Heart right ventricle (tissue), 16 donors: ENCODE results near the gene NAA20. TPM values are rescaled to one million over a fixed set of nuclear protein-coding genes. Genes with fewer than 3 reads are reported as not detected.
A peak's percentile ranks its signal among the peaks of the same experiment; 100 is the strongest.

Experiments
- ATAC-seq, 8 donors: fragments of 200-7000 bp; cut with Tn5 transposase; one replicate each; pipeline ENCODE4 v1.9.1; 2020; ENCODE audit warnings: mild to moderate bottlenecking in 8 of 8, moderate library complexity in 8 of 8, moderate number of reproducible peaks in 1 of 8
- DNase-seq, 2 donors: peaks; one replicate each; pipeline ENCODE4 v3.0.0-alpha.2; 2020
- H3K27ac ChIP-seq, 10 donors: fragments of 200-600 bp; sonication (generic) in 2 of 10; one replicate each; pipeline versions ENCODE4 v1.5.0 to v1.8.0; 2020 to 2022; ENCODE audit warnings: mild to moderate bottlenecking in 3 of 10
- H3K27me3 ChIP-seq, 7 donors: fragments of 200-600 bp; one replicate each; pipeline ENCODE4 v1.8.0; 2021 to 2022; ENCODE audit warnings: mild to moderate bottlenecking in 2 of 7
- H3K36me3 ChIP-seq, 9 donors: fragments of 200-600 bp; sonication (generic) in 1 of 9; one replicate each; pipeline versions ENCODE4 v1.5.0 to v1.8.0; 2020 to 2022; ENCODE audit warnings: mild to moderate bottlenecking in 2 of 9
- H3K4me1 ChIP-seq, 9 donors: fragments of 200-600 bp; sonication (generic) in 1 of 9; one replicate each; pipeline versions ENCODE4 v1.5.0 to v1.8.0; 2020 to 2022; ENCODE audit warnings: mild to moderate bottlenecking in 4 of 9
- H3K4me3 ChIP-seq, 10 donors: fragments of 200-600 bp; sonication (generic) in 2 of 10; one replicate each; pipeline versions ENCODE4 v1.5.0 to v1.8.0; 2020 to 2022; ENCODE audit warnings: mild to moderate bottlenecking in 7 of 10, moderate library complexity in 2 of 10
- H3K9me3 ChIP-seq, 11 donors: fragments of 200-600 bp in 10 of 11; sonication (generic) in 2 of 11; one replicate each; pipeline versions ENCODE4 v1.5.0 to v1.8.0; 2013 to 2022; ENCODE audit warnings: mild to moderate bottlenecking in 2 of 11, control low read depth in 1 of 11, moderate library complexity in 1 of 11
- CTCF ChIP-seq, 9 donors: fragments of 200-600 bp; sonication (generic) in 2 of 9; IDR thresholded peaks; one replicate each; pipeline versions ENCODE4 v1.5.0 to v1.8.0; 2021 to 2022; ENCODE audit warnings: antibody characterized with exemption in 9 of 9, mild to moderate bottlenecking in 5 of 9, moderate library complexity in 1 of 9
- WGBS, 2 donors: extraction: QIAGEN DNeasy Blood & Tissue Kit; methylation state at CpG; one replicate each; pipeline ENCODE4 v1.1.7; 2013; ENCODE audit warnings: inconsistent platforms in 1 of 2; 5-methylcytosine and 5-hydroxymethylcytosine counted together
- intact Hi-C, 10 donors: fragments of 100-400 bp; cut with DNase I; formaldehyde crosslinking; loops; one replicate each; pipeline versions ENCODE4 v1.11.1 to v1.14.2; 2022
- polyA plus RNA-seq, 2 donors: library from polyadenylated mRNA; stranded (reverse); fragments of 200-250 nt; gene quantifications; one replicate each; pipeline ENCODE4 v1.2.3, GENCODE V29; 2013
- total RNA-seq, 10 donors: library from RNA; stranded (reverse); fragmentation: NEBNext Ultra II Directional in 3 of 10; extraction: Animal tissue kit (Norgen Biotek cat#: 25700) in 3 of 10; gene quantifications; one replicate each; pipeline versions ENCODE4 v1.2.1 to v1.2.4, GENCODE V29; 2021 to 2023
- donor health status: Arrhythmogenic right ventricular cardiomyopathy.
- donor health status: ischemic (EF 13 %, LVEDD 7.1; RV severe dilation, severe dysfunction).
- donor health status: healthy with polysubstance abuse.
- donor health status: DM: no; HTN: yes; CAD: no.
- donor health status: DM: no; HTN: no; CAD: no.
- donor health status: ischemic (EF 25% LVEDD 6.9; RV normal size, moderate dysfunction).
- donor health status: ischemic (EF 25% LVEDD 5.7; RV mildly dilated, moderate dysfunction).
- donor health status: healthy.
- donor health status: DM: yes; HTN: yes; CAD: no.
- donor health status: Ischemic cardiomyopathy.
- donor health status: ischemic (EF 35%, LVEDD 5.7; RV mildly dilated, moderate dysfunction).
- donor health status: nonischemic (EF 11% LVEDD 7.7; RV severe dilation, severe dysfunction).
- donor health status: DM: yes; HTN: yes; CAD: no.
- donor health status: PGD.
- donor health status: ischemic (EF 29% LVEDD 5.4; RV normal size, mild dysfunction).
- donor health status: nonischemic (EF 23%, LVEDD 6.1; RV moderate dilation, normal function).

NAA20 gene
- total and polyA plus RNA-seq, 12 donors: 53.7 to 98.1 (median 64.5) TPM

GRCh38 chr20:19971116-19971515, 46.0 kb upstream of the NAA20 start:
- Histone ChIP-seq H3K4me1 (peaks cover 14 to 83% (median 50%) of the 10 kb centered on the region in 9 donors), H3K4me3 (no peak overlapping the region), H3K9me3 (no peaks in the 10 kb centered on the region), H3K27me3 (no peaks in the 10 kb centered on the region), H3K27ac (peak overlapping the region in 3 of 10 donors; percentile 5 to 71 (median 32)), H3K36me3 (peaks cover 0 to 89% (median 39%) of the 10 kb centered on the region in 9 donors)
- 72 to 76% methylated on average over 11 of the region's 11 CpGs for WGBS, 2 donors
- intact Hi-C loops: loop anchor here in 5 of 10 donors (5.0 to 10.0 kb wide), 4 partner anchors 34 to 276 kb away; no protein-coding TSS in a partner anchor
- DNase-seq (no peak), ATAC-seq (no peak)
- TF ChIP-seq CTCF (IDR thresholded peaks at IDR 0.05): no peak

GRCh38 chr20:19973961-19974629, 43.1 kb upstream of the NAA20 start:
- no peaks in the 10 kb centered on the region for H3K27me3 ChIP-seq
- WGBS, 2 donors: 14 to 16% methylated on average over 7 of the region's 7 CpGs
- H3K4me1 ChIP-seq: peaks cover 26 to 96% (median 67%) of the 10 kb centered on the region in 9 donors
- intact Hi-C loops: loop anchor here in 5 of 10 donors (5.0 to 10.0 kb wide), 4 partner anchors 37 to 279 kb away; no protein-coding TSS in a partner anchor
- H3K27ac ChIP-seq: peak overlapping the region; percentile 88 to 97 (median 93)
- H3K9me3 ChIP-seq: no peaks in the 10 kb centered on the region
- H3K4me3 ChIP-seq: peak overlapping the region in 9 of 10 donors; percentile 46 to 71 (median 60)
- TF ChIP-seq CTCF (IDR thresholded peaks at IDR 0.05): no peak
- peak; percentile 57 to 63 for DNase-seq
- peak; percentile 0 to 37 (median 19) for ATAC-seq
- peaks cover 0 to 86% (median 28%) of the 10 kb centered on the region in 9 donors for H3K36me3 ChIP-seq

- Histone ChIP-seq H3K4me1 (peaks cover 26 to 97% (median 74%) of the 10 kb centered on the region in 9 donors), H3K36me3 (peaks cover 0 to 82% (median 20%) of the 10 kb centered on the region in 9 donors), H3K27me3 (no peaks in the 10 kb centered on the region), H3K9me3 (no peaks in the 10 kb centered on the region), H3K4me3 (peak overlapping the region; percentile 46 to 71 (median 59)), H3K27ac (peak overlapping the region; percentile 88 to 97 (median 93))
- DNase-seq: peak; percentile 85 to 93
- intact Hi-C loops: loop anchor here in 6 of 10 donors (5.0 to 10.0 kb wide), 8 partner anchors 33 to 280 kb away; partner anchors contain the start of gene RIN2 (in 1 of the 6)
- 5 to 13% methylated on average over 44 of the region's 44 CpGs for WGBS, 2 donors
- TF ChIP-seq CTCF (IDR thresholded peaks at IDR 0.05): peak in 1 of 9 donors; percentile 12
- ATAC-seq: peak; percentile 73 to 93 (median 82)
Observed at GRCh38 chr20:19974630-19975435, 42.3 kb upstream of the NAA20 start.

- peak in 1 of 2 donors; percentile 40 for DNase-seq
- peak in 7 of 8 donors; percentile 5 to 48 (median 20) for ATAC-seq
Observed at GRCh38 chr20:19975436-19975799, 41.7 kb upstream of the NAA20 start.

More at GRCh38 chr20:19975436-19975799, 41.7 kb upstream of the NAA20 start:
- peaks cover 26 to 96% (median 74%) of the 10 kb centered on the region in 9 donors for H3K4me1 ChIP-seq
- no peaks in the 10 kb centered on the region for H3K27me3 ChIP-seq
- peak overlapping the region; percentile 46 to 71 (median 59) for H3K4me3 ChIP-seq
- WGBS, 2 donors: 14 to 19% methylated on average over 18 of the region's 18 CpGs
- H3K9me3 ChIP-seq: no peaks in the 10 kb centered on the region
- intact Hi-C loops: loop anchor here in 5 of 10 donors (5.0 to 10.0 kb wide), 6 partner anchors 33 to 281 kb away; partner anchors contain the start of gene RIN2 (in 1 of the 5)
- peak overlapping the region; percentile 88 to 97 (median 93) for H3K27ac ChIP-seq
- H3K36me3 ChIP-seq: peaks cover 0 to 80% (median 15%) of the 10 kb centered on the region in 9 donors
- no peak for TF ChIP-seq CTCF (IDR thresholded peaks at IDR 0.05)
